Stomach (tissue), 9 donors: ENCODE measurements around the gene CDADC1. TPM values are rescaled to one million over a fixed set of nuclear protein-coding genes. Genes with fewer than 3 reads are reported as not detected.

Experiments
- DNase-seq, 2 donors: peaks; one replicate each; pipeline versions ENCODE4 v3.0.0 to v3.0.0-alpha.2; 2013 to 2019
- H3K27ac ChIP-seq, 5 donors: fragments of 200-600 bp in 4 of 5; sonication (generic) in 4 of 5; one replicate each; pipeline ENCODE4 v1.5.1; 2013 to 2019; ENCODE audit warnings: mild to moderate bottlenecking in 1 of 5, moderate library complexity in 1 of 5
- H3K27me3 ChIP-seq, 3 donors: fragments of 200-600 bp; sonication (generic); one replicate each; pipeline ENCODE4 v1.5.1; 2017 to 2019; ENCODE audit warnings: mixed run types in 1 of 3
- H3K36me3 ChIP-seq, 4 donors: fragments of 200-600 bp; sonication (generic); 1 replicate in 3 of 4; 2 replicates in 1 of 4; pipeline ENCODE4 v1.5.1; 2016 to 2019
- H3K4me1 ChIP-seq, 4 donors: fragments of 200-600 bp; sonication (generic); one replicate each; pipeline ENCODE4 v1.5.1; 2016 to 2019
- H3K4me3 ChIP-seq, 4 donors: fragments of 200-600 bp; sonication (generic) in 3 of 4; one replicate each; pipeline ENCODE4 v1.5.1; 2016 to 2019; ENCODE audit warnings: mild to moderate bottlenecking in 1 of 4
- H3K9me3 ChIP-seq, 4 donors: fragments of 200-600 bp; sonication (generic); one replicate each; pipeline ENCODE4 v1.5.1; 2016 to 2019
- EP300 ChIP-seq: sonication (generic); formaldehyde crosslinking; IDR thresholded peaks from one replicate; pipeline ENCODE4 v1.6.1; 2017; ENCODE audit warnings: antibody characterized with exemption
- POLR2A ChIP-seq, 4 donors: fragments of 450-650 bp; IDR thresholded peaks; one replicate each; pipeline ENCODE4 v1.6.1; 2016; ENCODE audit warnings: antibody characterized with exemption in 4 of 4, control low read depth in 2 of 4, mild to moderate bottlenecking in 1 of 4, moderate library complexity in 1 of 4
- POLR2AphosphoS5 ChIP-seq, 3 donors: sonication (generic); formaldehyde crosslinking; IDR thresholded peaks; one replicate each; pipeline ENCODE4 v1.6.1; 2016; ENCODE audit warnings: antibody characterized with exemption in 3 of 3
- WGBS, 5 donors: extraction: QIAGEN DNeasy Blood & Tissue Kit in 3 of 5; methylation state at CpG; one replicate each; pipeline versions ENCODE4 v1.1.5 to v1.1.7; 2013 to 2018; 5-methylcytosine and 5-hydroxymethylcytosine counted together
- intact Hi-C: fragments of 100-400 bp; cut with DNase I; formaldehyde crosslinking; loops from one replicate; pipeline ENCODE4 v1.15.1; 2023; ENCODE audit warnings: low total_unique reads
- polyA plus RNA-seq, 3 donors: library from polyadenylated mRNA; stranded (reverse); fragments of 200-250 nt; gene quantifications; one replicate each; pipeline ENCODE4 v1.2.3, GENCODE V29; 2013
- total RNA-seq, 5 donors: library from RNA; depleted of rRNA; stranded (reverse); fragments of >200 nt; gene quantifications; one replicate each; pipeline versions ENCODE4 v1.1.0 to v1.2.3, GENCODE V29; 2014 to 2016
- TF ChIP-seq, protein P1 (sequence below), 7 experiments: fragments of 450-650 bp in 4 of 7; fragments of 200-600 bp in 3 of 7; sonication (generic) in 3 of 7; IDR thresholded peaks; one replicate each; pipeline ENCODE4 v1.5.1; 2016 to 2019; ENCODE audit warnings: antibody characterized with exemption in 7 of 7, control low read depth in 2 of 7, mild to moderate bottlenecking in 1 of 7
- donor health status: healthy with polysubstance abuse.
- donor health status: Bipolar disorder and iron deficiency.
- donor health status: healthy.

The CDADC1 gene
- total and polyA plus RNA-seq, 8 donors: 4.5 to 37.5 (median 14.6) TPM

DNA sequence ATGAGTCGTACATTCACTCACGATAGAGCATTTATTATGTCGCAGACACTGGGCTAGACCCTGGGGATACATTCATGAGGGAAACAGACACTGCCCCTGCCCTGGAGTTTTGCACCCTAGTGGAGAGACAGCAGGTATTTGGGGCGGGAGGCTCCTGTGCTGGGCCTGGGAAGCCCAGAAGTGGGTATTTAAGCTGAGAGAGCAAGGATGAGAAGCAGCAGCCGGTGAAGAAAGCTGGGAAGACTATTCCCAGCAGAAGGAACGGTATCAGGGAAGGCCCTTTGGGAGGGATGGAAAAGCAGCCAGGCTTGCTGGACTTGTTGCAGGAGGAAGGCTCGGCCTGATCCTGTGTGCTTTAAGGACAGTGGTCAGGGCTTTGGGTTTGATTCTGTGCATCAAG lies 54.5 kb downstream of the CDADC1 start:
- intact Hi-C loops: loop anchor here (5.0 kb wide), 1 partner anchor 135 kb away; no protein-coding TSS in a partner anchor
- no peak for DNase-seq
- TF ChIP-seq POLR2AphosphoS5 (IDR thresholded peaks at IDR 0.05) (no peak), POLR2A (IDR thresholded peaks at IDR 0.05) (no peak), EP300 (no peak)
- TF ChIP-seq, protein P1, sequence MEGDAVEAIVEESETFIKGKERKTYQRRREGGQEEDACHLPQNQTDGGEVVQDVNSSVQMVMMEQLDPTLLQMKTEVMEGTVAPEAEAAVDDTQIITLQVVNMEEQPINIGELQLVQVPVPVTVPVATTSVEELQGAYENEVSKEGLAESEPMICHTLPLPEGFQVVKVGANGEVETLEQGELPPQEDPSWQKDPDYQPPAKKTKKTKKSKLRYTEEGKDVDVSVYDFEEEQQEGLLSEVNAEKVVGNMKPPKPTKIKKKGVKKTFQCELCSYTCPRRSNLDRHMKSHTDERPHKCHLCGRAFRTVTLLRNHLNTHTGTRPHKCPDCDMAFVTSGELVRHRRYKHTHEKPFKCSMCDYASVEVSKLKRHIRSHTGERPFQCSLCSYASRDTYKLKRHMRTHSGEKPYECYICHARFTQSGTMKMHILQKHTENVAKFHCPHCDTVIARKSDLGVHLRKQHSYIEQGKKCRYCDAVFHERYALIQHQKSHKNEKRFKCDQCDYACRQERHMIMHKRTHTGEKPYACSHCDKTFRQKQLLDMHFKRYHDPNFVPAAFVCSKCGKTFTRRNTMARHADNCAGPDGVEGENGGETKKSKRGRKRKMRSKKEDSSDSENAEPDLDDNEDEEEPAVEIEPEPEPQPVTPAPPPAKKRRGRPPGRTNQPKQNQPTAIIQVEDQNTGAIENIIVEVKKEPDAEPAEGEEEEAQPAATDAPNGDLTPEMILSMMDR (IDR thresholded peaks at IDR 0.05): no peak
- Histone ChIP-seq H3K27ac (peak overlapping the region in 4 of 5 donors; percentile 1 to 92 (median 68)), H3K9me3 (no peaks in the 10 kb centered on the region), H3K27me3 (no peaks in the 10 kb centered on the region), H3K4me3 (no peak overlapping the region), H3K4me1 (peaks cover 35 to 76% (median 63%) of the 10 kb centered on the region in 4 donors), H3K36me3 (no peaks in the 10 kb centered on the region)
- WGBS, 5 donors: 67 to 72% (median 69%) methylated on average over 7 of the region's 7 CpGs

DNA sequence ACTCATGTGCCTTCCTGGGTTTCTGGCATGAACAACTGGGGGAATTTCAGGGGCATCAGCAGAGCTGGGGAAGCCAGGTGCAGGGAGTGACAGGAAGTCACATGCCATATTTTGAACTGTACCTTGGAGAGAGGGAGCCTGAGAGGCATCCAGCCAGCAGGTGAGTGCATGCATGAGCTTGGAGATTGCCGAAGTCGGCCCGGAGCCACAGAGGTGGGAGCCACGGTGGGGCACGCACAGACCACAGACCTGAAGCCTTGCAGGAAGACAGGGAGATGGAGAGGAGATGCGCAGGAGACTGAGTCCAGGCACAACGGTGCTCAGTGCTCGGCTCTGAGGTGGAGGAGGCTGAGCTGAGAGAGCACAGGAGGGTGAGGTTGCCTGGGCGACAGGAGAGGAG lies 55.1 kb downstream of the CDADC1 start:
- H3K9me3 ChIP-seq: no peaks in the 10 kb centered on the region
- intact Hi-C loops: loop anchor here (5.0 kb wide), 1 partner anchor 134 kb away; no protein-coding TSS in a partner anchor
- no peak overlapping the region for H3K4me3 ChIP-seq
- 44 to 77% (median 54%) methylated on average over 9 of the region's 9 CpGs for WGBS, 5 donors
- no peaks in the 10 kb centered on the region for H3K36me3 ChIP-seq
- H3K27me3 ChIP-seq: no peaks in the 10 kb centered on the region
- H3K4me1 ChIP-seq: peaks cover 41 to 82% (median 67%) of the 10 kb centered on the region in 4 donors
- peak overlapping the region; percentile 34 to 92 (median 84) for H3K27ac ChIP-seq
- TF ChIP-seq, protein P1 (IDR thresholded peaks at IDR 0.05): no peak
- TF ChIP-seq POLR2AphosphoS5 (IDR thresholded peaks at IDR 0.05) (no peak), EP300 (no peak), POLR2A (IDR thresholded peaks at IDR 0.05) (no peak)
- DNase-seq: peak in 1 of 2 donors; percentile 55

DNA sequence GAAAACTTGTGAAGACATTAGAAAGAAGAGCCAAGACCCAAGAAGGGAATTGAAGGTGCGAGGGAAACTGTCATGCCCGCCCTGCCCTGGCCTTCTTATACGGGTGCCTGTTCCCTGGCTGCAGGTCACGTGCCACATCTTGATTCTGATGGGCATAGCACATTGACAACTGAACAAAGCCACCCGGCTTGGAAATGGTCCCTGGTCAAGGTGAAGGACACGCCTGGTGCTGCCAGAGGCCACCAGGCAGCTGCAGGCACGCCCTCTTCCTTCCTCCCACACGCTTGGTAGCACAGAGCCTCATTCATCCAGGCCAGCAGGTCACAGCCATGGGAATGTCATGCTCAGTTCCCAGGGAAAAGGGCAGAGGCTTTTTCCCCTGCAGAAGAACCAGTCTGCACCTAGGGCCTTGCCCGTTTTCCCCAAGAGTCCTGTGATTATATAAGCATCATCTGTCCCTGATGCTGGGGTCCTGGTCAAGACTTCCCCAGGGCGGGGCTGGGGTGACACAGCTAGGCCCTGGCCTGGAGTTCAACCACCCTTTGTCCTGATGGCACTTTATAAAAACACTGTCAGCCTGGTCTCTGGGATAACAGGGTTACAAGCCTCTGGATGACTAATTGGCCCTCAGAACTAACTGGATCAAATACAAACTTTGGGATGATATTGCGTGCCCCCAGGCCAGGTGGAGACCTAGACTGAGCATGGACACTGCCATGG lies 56.0 kb downstream of the CDADC1 start:
- intact Hi-C loops: loop anchor here (5.0 kb wide), 1 partner anchor 134 kb away; no protein-coding TSS in a partner anchor
- no peaks in the 10 kb centered on the region for H3K9me3 ChIP-seq
- DNase-seq: peak; percentile 67 to 71
- no peaks in the 10 kb centered on the region for H3K36me3 ChIP-seq
- H3K4me1 ChIP-seq: peaks cover 49 to 85% (median 75%) of the 10 kb centered on the region in 4 donors
- no peak overlapping the region for H3K4me3 ChIP-seq
- TF ChIP-seq POLR2AphosphoS5 (IDR thresholded peaks at IDR 0.05) (peak in 1 of 3 donors; percentile 50), POLR2A (IDR thresholded peaks at IDR 0.05) (no peak)
- H3K27ac ChIP-seq: peak overlapping the region; percentile 48 to 92 (median 84)
- 45 to 55% (median 50%) methylated on average over 10 to 11 of the region's 11 CpGs for WGBS, 5 donors
- H3K27me3 ChIP-seq: no peaks in the 10 kb centered on the region

DNA sequence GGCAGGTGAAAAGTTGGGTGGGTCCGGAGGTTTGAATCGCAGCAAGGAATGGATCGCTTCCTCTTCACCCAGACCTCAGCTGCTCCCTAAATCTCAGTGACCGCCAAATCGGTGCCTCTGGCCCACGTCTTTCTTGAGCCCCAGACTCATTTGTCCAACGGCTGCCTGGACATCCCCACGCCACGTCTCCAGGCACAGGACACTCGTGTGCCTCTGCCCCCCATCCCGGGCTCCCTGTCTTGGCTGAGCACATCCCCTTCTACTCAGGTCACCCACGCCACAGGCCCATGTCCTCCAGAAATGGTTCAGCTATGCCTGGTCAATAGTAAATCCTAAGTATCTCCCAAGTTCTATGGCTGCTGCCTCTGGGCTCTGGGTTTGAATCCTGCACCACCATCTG lies 56.6 kb downstream of the CDADC1 start:
- Histone ChIP-seq H3K4me1 (peaks cover 56 to 88% (median 76%) of the 10 kb centered on the region in 4 donors), H3K27ac (peak overlapping the region; percentile 48 to 92 (median 84)), H3K36me3 (no peaks in the 10 kb centered on the region), H3K4me3 (no peak overlapping the region), H3K27me3 (no peaks in the 10 kb centered on the region), H3K9me3 (no peaks in the 10 kb centered on the region)
- WGBS, 5 donors: 92 to 96% (median 94%) methylated on average over 12 of the region's 12 CpGs
- TF ChIP-seq EP300 (no peak), POLR2AphosphoS5 (IDR thresholded peaks at IDR 0.05) (no peak), POLR2A (IDR thresholded peaks at IDR 0.05) (no peak)
- TF ChIP-seq, protein P1 (IDR thresholded peaks at IDR 0.05): no peak
- DNase-seq: no peak
- intact Hi-C loops: loop anchor here (5.0 kb wide), 1 partner anchor 133 kb away; no protein-coding TSS in a partner anchor
